Measurements from ENCODE around the gene C5orf52. TPM values are rescaled to one million over a fixed set of nuclear protein-coding genes. Genes with fewer than 3 reads are reported as not detected.

The C5orf52 gene
- total and polyA plus RNA-seq, 2 donors, result not detected

DNA sequence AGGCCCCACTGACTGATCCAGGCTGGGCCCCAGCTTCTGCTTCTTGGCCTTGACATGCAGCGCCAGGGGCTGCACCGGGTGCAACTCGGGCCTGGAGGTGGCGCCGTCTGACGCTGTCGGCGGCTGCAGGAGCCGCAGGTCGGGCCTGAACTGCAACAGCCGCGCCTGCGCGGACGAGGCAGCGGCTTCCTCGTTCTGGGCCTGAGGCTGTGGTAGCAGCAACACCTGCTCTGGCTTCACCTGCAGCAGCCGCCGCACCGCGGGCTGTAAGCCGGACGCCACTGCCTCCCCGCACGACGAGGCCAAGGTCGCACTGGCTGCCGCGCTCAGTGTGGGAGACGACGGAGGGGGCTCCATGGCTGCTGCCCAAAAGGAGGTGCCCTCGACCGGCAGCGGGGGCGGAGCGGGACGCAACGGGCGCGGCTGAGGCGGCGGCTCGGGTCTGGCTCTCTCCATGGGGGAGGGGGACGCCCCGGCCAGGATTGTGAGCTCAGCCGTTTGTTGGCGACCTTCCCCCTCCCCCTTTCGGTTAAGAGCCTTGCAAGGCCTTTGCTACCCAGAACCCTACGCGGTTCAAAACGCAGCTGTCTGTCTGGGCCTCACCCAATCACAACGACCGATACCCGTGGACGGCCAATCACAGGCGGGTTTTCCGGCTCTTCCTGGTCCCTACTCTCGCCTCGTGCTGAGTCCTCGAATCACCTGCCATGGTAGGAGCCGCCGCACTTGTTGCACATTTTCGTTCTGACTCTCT, 19.5 kb upstream of the C5orf52 start:
- H3K36me3 ChIP-seq (ENCODE audit: control insufficient read depth in 2 of 2, insufficient read depth in 2 of 2, low read length in 1 of 2), result no peaks in the 10 kb centered on the region
- H3K27ac ChIP-seq (ENCODE audit: low read depth in 1 of 2, low read length in 1 of 2), result peak overlapping the region in 1 of 2 donors; percentile 64
- peaks cover 5 to 10% of the 10 kb centered on the region in 2 donors for H3K4me1 ChIP-seq (ENCODE audit: control insufficient read depth in 2 of 2, insufficient read depth in 2 of 2, low read length in 2 of 2)
- H3K4me3 ChIP-seq (ENCODE audit: low read length in 2 of 2), result peak overlapping the region; percentile 41 to 51
- peak; percentile 54 to 91 (median 71) for DNase-seq (ENCODE audit: low read depth in 6 of 9, low spot score in 9 of 9)
- no peaks in the 10 kb centered on the region for H3K27me3 ChIP-seq (ENCODE audit: control insufficient read depth in 2 of 2, insufficient read depth in 1 of 2, low read length in 1 of 2)
- WGBS, result 27% methylated on average over 63 of the region's 63 CpGs
- peaks cover 0 to 5% of the 10 kb centered on the region in 2 donors for H3K9me3 ChIP-seq (ENCODE audit: control insufficient read depth in 2 of 2, insufficient read depth in 1 of 2, low read length in 1 of 2)

DNA sequence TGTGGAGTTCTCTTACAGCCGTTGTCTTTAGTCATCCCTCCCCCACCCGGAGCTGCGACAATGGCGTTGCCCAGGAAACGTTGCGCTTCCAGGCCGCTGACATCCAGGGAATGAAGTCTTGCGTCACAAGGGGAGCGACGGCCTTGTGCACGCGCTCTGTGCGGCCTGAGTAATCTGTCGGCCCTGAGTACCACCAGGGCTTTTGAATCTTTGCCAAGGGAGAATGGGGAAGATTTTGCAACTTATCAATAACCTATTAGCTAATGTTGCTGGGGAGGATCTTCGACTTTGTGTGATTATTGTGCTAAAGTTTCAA, 19.0 kb upstream of the C5orf52 start, which contains the start of gene SOX30:
Gene SOX30 (minus strand): TSS at position 62 of the 316 bp plus-strand sequence. CDS start 360 bp downstream, outside the sequence.
- Histone ChIP-seq H3K27me3 (ENCODE audit: control insufficient read depth in 2 of 2, insufficient read depth in 1 of 2, low read length in 1 of 2) (no peaks in the 10 kb centered on the region), H3K36me3 (ENCODE audit: control insufficient read depth in 2 of 2, insufficient read depth in 2 of 2, low read length in 1 of 2) (no peaks in the 10 kb centered on the region), H3K4me3 (ENCODE audit: low read length in 2 of 2) (peak within 1 kb of the TSS; percentile 41 to 51), H3K9me3 (ENCODE audit: control insufficient read depth in 2 of 2, insufficient read depth in 1 of 2, low read length in 1 of 2) (peaks cover 0 to 5% of the 10 kb centered on the region in 2 donors), H3K4me1 (ENCODE audit: control insufficient read depth in 2 of 2, insufficient read depth in 2 of 2, low read length in 2 of 2) (peaks cover 5 to 10% of the 10 kb centered on the region in 2 donors), H3K27ac (ENCODE audit: low read depth in 1 of 2, low read length in 1 of 2) (peak within 1 kb of the TSS in 1 of 2 donors; percentile 64)
- DNase-seq (ENCODE audit: low read depth in 6 of 9, low spot score in 9 of 9), result no peak
- 97% methylated on average over 15 of the region's 15 CpGs for WGBS

DNA sequence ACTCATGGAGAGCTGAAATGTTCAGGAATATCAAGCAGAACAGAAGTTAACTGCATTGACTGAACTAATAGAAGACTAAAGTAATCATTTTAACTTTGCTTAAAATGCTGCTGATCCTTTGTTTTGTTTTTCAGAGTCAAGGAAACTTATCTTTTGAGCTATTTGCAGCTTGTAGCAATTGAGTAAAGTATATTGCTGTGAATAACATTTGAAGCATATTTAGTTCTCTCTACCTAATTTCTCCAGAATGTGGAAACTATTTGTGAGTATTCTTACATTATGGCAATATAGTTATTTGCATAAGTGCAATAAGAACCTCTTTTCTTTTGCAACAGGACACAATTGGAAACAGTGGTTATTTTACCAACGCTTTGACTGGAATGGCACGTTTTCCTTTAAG, 13.8 kb upstream of the C5orf52 start:
- DNase-seq (ENCODE audit: low read depth in 6 of 9, low spot score in 9 of 9), result no peak
- Histone ChIP-seq H3K4me1 (ENCODE audit: control insufficient read depth in 2 of 2, insufficient read depth in 2 of 2, low read length in 2 of 2) (no peaks in the 10 kb centered on the region), H3K27me3 (ENCODE audit: control insufficient read depth in 2 of 2, insufficient read depth in 1 of 2, low read length in 1 of 2) (no peaks in the 10 kb centered on the region), H3K36me3 (ENCODE audit: control insufficient read depth in 2 of 2, insufficient read depth in 2 of 2, low read length in 1 of 2) (no peaks in the 10 kb centered on the region), H3K27ac (ENCODE audit: low read depth in 1 of 2, low read length in 1 of 2) (no peak overlapping the region), H3K9me3 (ENCODE audit: control insufficient read depth in 2 of 2, insufficient read depth in 1 of 2, low read length in 1 of 2) (peaks cover 0 to 3% of the 10 kb centered on the region in 2 donors), H3K4me3 (ENCODE audit: low read length in 2 of 2) (no peak overlapping the region)
- 91% methylated on average over 2 of the region's 2 CpGs for WGBS

DNA sequence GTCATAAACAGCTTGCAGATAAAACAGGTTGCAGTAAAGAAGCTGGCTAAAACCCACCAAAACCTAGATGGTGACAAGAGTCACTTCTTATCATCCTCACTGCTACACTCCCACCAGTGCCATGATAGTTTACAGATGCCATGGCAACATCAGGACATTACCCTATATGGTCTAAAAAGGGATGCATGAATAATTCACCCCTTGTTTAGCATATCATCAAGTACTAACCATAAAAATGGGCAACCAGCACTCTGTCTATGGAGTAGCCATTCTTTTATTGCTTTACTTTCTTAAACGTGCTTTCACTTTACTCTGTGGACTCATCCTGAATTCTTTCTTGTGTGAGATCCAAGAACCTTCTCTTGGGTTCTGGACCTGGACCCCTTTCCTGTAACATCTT, 12.4 kb upstream of the C5orf52 start:
- Histone ChIP-seq H3K9me3 (ENCODE audit: control insufficient read depth in 2 of 2, insufficient read depth in 1 of 2, low read length in 1 of 2) (peaks cover 0 to 3% of the 10 kb centered on the region in 2 donors), H3K4me1 (ENCODE audit: control insufficient read depth in 2 of 2, insufficient read depth in 2 of 2, low read length in 2 of 2) (no peaks in the 10 kb centered on the region), H3K36me3 (ENCODE audit: control insufficient read depth in 2 of 2, insufficient read depth in 2 of 2, low read length in 1 of 2) (no peaks in the 10 kb centered on the region), H3K27me3 (ENCODE audit: control insufficient read depth in 2 of 2, insufficient read depth in 1 of 2, low read length in 1 of 2) (no peaks in the 10 kb centered on the region), H3K4me3 (ENCODE audit: low read length in 2 of 2) (no peak overlapping the region), H3K27ac (ENCODE audit: low read depth in 1 of 2, low read length in 1 of 2) (no peak overlapping the region)
- whole genome bisulfite sequencing, result 98% methylated on average over 1 of the region's 1 CpG
- no peak for DNase-seq (ENCODE audit: low read depth in 6 of 9, low spot score in 9 of 9)

DNA sequence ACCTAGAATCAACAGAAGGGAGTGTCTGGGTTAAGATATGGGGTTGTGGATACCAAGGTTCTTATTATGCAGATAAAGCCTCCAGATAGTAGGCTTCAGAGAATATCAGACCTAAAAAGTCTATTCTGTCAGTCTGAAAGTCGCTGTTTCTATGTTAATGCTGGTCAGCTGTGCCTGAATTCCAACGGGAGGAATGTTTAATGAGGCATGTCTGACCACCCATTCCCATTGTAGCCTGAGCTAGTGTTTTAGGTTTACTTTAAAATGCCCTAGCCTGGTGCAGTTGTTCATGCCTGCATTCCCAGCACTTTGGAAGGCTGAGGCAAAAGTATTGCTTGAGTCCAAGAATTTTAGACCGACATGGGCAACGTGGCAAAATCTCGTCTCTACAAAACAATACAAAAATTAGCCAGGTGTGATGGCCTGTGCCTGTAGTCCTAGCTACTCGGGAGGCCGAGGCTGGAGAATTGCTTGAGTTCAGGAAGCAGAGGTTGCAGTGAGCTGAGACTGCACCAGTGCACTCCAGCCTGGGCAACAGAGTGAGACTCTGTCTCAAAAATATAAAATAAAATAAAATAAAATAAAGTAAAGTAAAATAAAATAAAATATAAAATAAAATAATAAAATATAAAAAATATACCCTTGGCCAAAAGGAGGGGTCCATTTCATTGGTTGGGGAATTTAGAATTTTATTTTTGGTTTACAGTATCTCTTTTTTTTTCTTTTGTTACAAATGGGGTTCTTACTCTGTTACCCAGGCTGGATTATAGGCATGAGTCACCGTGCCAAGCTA, 11.3 kb upstream of the C5orf52 start:
- peaks cover 0 to 3% of the 10 kb centered on the region in 2 donors for H3K9me3 ChIP-seq (ENCODE audit: control insufficient read depth in 2 of 2, insufficient read depth in 1 of 2, low read length in 1 of 2)
- 91% methylated on average over 8 of the region's 8 CpGs for WGBS

DNA sequence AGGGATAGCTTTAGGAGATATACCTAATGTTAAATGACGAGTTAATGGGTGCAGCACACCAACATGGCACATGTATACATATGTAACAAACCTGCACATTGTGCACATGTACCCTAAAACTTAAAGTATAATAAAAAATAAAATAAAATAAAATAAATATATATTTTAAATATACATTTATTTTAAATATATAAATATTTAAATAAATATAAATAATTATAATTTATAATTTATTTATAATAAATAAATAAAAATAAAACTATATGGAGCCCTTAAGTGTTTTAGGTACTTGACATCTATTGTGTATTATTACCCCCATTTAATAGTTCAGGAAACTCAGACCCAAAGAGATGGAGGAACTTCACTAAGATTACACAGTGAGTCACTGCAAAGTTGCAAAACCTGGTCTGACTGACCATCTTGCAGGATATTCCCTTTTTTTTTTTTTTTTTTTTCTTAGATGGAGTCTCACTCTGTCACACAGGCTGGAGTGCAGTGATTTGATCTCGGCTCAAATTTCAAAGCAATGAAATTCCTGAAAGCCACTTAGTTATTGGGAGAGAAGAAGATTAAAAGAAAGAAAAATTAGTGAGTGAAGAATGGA, 5.8 kb upstream of the C5orf52 start:
- no peaks in the 10 kb centered on the region for H3K4me1 ChIP-seq (ENCODE audit: control insufficient read depth in 2 of 2, insufficient read depth in 2 of 2, low read length in 2 of 2)
- H3K4me3 ChIP-seq (ENCODE audit: low read length in 2 of 2), result no peak overlapping the region
- H3K36me3 ChIP-seq (ENCODE audit: control insufficient read depth in 2 of 2, insufficient read depth in 2 of 2, low read length in 1 of 2), result no peaks in the 10 kb centered on the region
- DNase-seq (ENCODE audit: low read depth in 6 of 9, low spot score in 9 of 9), result no peak
- no peaks in the 10 kb centered on the region for H3K9me3 ChIP-seq (ENCODE audit: control insufficient read depth in 2 of 2, insufficient read depth in 1 of 2, low read length in 1 of 2)
- H3K27me3 ChIP-seq (ENCODE audit: control insufficient read depth in 2 of 2, insufficient read depth in 1 of 2, low read length in 1 of 2), result peaks cover 8 to 20% of the 10 kb centered on the region in 2 donors
- 99% methylated on average over 2 of the region's 2 CpGs for WGBS
- H3K27ac ChIP-seq (ENCODE audit: low read depth in 1 of 2, low read length in 1 of 2), result no peak overlapping the region

More for the DNA sequence above, 11.3 kb upstream of the C5orf52 start:
- Histone ChIP-seq H3K4me1 (ENCODE audit: control insufficient read depth in 2 of 2, insufficient read depth in 2 of 2, low read length in 2 of 2) (no peaks in the 10 kb centered on the region), H3K27ac (ENCODE audit: low read depth in 1 of 2, low read length in 1 of 2) (no peak overlapping the region), H3K4me3 (ENCODE audit: low read length in 2 of 2) (no peak overlapping the region), H3K27me3 (ENCODE audit: control insufficient read depth in 2 of 2, insufficient read depth in 1 of 2, low read length in 1 of 2) (no peaks in the 10 kb centered on the region), H3K36me3 (ENCODE audit: control insufficient read depth in 2 of 2, insufficient read depth in 2 of 2, low read length in 1 of 2) (no peaks in the 10 kb centered on the region)
- DNase-seq (ENCODE audit: low read depth in 6 of 9, low spot score in 9 of 9), result no peak

DNA sequence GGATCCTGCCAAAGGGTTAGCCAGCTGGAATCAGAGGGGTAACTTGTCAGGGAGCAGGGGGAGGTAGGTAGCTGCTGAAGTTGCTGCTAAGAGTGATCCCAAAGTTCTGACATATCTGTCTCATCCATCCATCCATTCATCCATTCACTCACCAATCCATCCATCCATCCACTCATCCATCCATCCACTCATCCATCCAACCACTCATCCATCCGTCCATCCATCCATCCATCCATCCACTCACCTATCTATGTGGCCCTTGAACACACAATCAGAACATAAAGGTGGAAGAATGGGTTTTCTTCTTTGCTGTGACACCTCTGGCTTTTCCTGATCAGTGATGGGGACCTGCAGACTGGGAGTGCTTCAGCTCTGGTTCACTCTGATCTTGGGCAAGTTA, 3.0 kb upstream of the C5orf52 start:
- Histone ChIP-seq H3K4me3 (ENCODE audit: low read length in 2 of 2) (no peak overlapping the region), H3K36me3 (ENCODE audit: control insufficient read depth in 2 of 2, insufficient read depth in 2 of 2, low read length in 1 of 2) (no peaks in the 10 kb centered on the region), H3K9me3 (ENCODE audit: control insufficient read depth in 2 of 2, insufficient read depth in 1 of 2, low read length in 1 of 2) (peaks cover 0 to 5% of the 10 kb centered on the region in 2 donors), H3K27me3 (ENCODE audit: control insufficient read depth in 2 of 2, insufficient read depth in 1 of 2, low read length in 1 of 2) (peaks cover 25 to 46% of the 10 kb centered on the region in 2 donors), H3K27ac (ENCODE audit: low read depth in 1 of 2, low read length in 1 of 2) (no peak overlapping the region), H3K4me1 (ENCODE audit: control insufficient read depth in 2 of 2, insufficient read depth in 2 of 2, low read length in 2 of 2) (peaks cover 2 to 9% of the 10 kb centered on the region in 2 donors)
- DNase-seq (ENCODE audit: low read depth in 6 of 9, low spot score in 9 of 9), result no peak
- WGBS, result 83% methylated on average over 1 of the region's 1 CpG

DNA sequence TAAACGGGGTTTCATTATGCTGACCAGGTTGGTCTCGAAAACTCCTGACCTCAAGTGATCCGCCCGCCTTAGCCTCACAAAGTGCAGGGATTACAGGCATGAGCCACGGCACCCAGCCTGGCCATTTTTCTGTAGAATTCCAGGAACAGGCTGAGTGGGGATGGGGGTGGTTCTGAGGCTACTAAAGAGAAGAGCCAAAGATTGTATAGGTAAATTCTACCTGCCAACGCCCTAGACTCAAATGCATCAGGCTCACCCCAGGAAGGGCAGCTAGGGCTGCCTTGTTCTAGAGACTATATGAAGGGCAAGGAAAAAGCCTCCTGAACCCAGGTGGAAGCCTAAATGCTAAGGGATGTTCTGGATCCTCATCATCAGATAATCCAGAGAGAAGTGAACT, 1.6 kb upstream of the C5orf52 start:
- Histone ChIP-seq H3K4me3 (ENCODE audit: low read length in 2 of 2) (no peak overlapping the region), H3K4me1 (ENCODE audit: control insufficient read depth in 2 of 2, insufficient read depth in 2 of 2, low read length in 2 of 2) (peaks cover 2 to 9% of the 10 kb centered on the region in 2 donors), H3K36me3 (ENCODE audit: control insufficient read depth in 2 of 2, insufficient read depth in 2 of 2, low read length in 1 of 2) (no peaks in the 10 kb centered on the region), H3K9me3 (ENCODE audit: control insufficient read depth in 2 of 2, insufficient read depth in 1 of 2, low read length in 1 of 2) (peaks cover 0 to 5% of the 10 kb centered on the region in 2 donors), H3K27me3 (ENCODE audit: control insufficient read depth in 2 of 2, insufficient read depth in 1 of 2, low read length in 1 of 2) (peaks cover 25 to 51% of the 10 kb centered on the region in 2 donors), H3K27ac (ENCODE audit: low read depth in 1 of 2, low read length in 1 of 2) (no peak overlapping the region)
- no peak for DNase-seq (ENCODE audit: low read depth in 6 of 9, low spot score in 9 of 9)
- WGBS, result 96% methylated on average over 6 of the region's 6 CpGs

Data from thymus (tissue), 11 donors.